ENCODE data around the gene TJP3.

GRCh38 chr19:3658870-3659745, 49.1 kb upstream of the TJP3 start:
- no peak for TF ChIP-seq CTCF (IDR thresholded peaks at IDR 0.05)
- no peak for TF ChIP-seq POLR2A (IDR thresholded peaks at IDR 0.05)
